NCI-H226 (cell line): Measurements from ENCODE around the gene NVL.
"Not testable (repeated sequence)": the region's sequence is repeated elsewhere in the genome, so short reads cannot be mapped to it uniquely, and the experiment has no call there.

Experiments used
- DNase-seq: peaks from one replicate; pipeline ENCODE4 v3.0.0-alpha.2; 2015

NVL gene

GRCh38 chr1:224333939-224334786 lies 4.2 kb upstream of the NVL start:
- DNase-seq: no peak

DNA sequence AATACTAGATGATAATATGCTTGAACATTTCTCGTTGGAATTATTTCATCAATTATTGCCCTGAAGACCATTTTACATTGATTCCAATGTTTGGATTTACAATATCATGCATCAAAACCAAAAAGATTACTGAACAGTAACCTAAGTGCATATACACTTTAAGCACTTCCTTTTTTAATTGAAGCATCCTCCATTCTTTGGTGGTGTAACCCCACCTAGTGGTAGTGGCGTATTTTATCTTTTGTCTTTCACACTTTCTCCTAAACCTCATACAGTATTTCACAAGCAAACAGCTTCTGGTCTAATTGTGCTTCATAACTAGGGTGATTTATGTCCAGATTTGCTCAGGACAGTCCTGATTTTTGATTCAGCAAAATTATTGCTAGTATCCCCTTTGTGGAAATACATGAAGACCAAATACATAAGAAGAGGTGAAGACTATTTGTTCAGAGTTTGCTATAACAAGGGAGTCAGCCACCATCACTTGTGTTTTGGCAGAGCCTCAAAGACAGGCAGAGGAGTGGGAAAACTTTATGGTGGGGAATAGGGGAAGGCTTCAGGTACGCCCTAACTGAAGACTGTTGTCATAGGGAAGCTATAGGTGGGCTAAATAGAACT lies 3.4 kb upstream of the NVL start:
- peak; percentile 20 for DNase-seq

- DNase-seq: no peak
Measured at GRCh38 chr1:224331824-224332223, 1.9 kb upstream of the NVL start.

- DNase-seq: no peak
Measured at GRCh38 chr1:224331326-224331725, 1.4 kb upstream of the NVL start.

DNA sequence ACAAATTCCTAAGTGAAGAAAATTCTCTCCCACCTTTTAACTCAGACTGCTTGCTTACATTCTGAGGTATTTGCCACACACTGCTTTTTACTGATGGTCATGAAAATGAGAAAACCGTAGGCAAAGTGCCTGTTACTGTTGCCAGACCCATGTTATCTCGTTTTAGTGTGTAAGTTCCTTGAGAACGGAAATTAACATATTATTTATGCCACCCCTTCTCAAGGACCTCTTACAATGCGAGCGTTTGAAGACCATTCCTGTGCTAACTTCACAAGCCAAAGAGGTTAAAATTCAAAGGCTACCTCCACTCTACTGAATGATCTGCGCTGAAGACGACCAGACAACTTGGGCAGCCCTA lies 509 bp downstream of the NVL start:
- no peak for DNase-seq

DNA sequence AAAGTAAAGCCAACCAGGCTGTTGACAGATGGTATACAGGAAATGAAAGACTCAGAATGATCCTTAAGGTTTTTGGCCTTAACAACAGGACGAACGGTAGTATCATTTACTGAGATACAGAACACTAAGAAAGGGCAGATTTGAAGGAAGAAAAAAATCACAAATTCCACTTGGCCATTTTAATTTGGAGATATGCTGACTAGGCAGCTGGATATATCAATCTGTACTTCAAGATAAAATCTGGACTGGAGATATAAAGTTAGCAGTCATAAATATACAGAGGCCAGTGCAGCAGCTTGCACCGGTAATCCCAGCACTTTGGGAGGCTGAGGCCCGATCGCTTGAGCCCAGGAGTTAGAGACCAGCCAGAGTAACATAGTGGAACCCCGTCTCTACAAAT lies 1.3 kb downstream of the NVL start:
- no peak for DNase-seq

DNA sequence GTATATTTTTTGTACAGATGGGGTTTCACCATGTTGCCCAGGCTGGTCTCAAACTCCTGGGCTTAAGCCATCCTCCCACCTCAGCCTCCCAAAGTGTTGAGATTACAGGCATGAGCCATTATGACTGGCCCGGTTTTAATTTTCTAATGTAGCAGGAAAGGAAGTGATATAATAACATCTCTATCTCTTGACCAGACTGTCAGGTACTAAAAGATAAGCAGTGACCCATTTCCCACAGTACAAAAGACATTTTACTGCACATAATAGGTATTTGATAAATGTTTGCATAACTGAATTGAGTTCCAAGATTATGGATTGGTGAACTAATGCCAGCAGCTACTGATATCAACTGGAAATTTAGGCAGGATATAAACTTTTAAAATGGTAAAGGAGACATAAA lies 4.0 kb downstream of the NVL start:
- DNase-seq: peak; percentile 5

GRCh38 chr1:224321706-224322105 lies 8.3 kb downstream of the NVL start:
- no peak for DNase-seq

DNA sequence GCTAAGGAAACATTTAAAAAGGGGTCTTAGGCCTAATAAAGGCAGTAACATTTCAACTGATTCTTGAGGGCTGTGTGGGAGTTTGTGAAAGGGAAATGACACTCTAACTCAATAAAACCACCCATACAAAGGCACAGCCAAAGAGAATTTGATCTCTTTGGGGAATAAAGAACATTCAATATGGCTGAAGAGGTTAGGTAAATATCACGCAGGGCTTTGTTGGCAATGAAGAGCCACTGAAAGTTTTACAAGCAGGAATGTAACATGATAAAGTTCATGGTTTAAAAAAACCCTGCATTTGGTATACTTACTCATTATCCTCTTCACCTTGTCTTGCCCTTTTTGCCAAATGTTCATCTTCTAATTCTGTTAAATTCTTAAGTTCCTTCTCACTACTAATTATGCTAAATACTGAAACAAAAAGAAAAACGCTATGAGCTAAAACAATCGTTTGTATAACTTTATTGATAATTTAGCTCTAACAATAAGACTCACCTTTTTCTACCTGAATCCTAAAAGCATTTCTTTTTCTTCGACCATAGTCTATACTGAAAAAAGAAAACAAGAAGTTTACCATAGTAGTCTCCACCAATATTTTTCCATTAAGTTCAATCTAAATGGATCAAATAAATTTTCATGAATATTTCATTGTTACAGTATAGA lies 12.5 kb downstream of the NVL start:
- no peak for DNase-seq

DNA sequence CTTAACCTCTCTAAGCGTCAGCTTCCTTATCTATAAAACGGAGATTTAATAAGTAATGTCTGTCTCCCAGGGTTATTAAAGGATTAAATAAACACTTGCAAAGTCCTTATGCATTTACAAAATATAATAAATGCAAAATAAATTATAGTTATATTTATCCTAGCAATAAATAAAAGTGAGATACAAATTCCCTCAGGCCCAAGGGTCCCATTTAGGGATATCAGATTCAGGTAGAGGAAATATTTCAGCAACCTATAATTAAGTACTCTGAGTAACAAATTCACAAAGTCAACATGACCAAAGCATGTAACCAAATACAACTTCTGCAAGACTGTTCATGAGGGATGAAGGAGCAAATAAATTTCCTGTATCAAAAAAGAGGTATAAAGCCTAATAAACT lies 17.9 kb downstream of the NVL start:
- DNase-seq: no peak

GRCh38 chr1:224311503-224311902 lies 18.5 kb downstream of the NVL start:
- DNase-seq: not testable (repeated sequence)

DNA sequence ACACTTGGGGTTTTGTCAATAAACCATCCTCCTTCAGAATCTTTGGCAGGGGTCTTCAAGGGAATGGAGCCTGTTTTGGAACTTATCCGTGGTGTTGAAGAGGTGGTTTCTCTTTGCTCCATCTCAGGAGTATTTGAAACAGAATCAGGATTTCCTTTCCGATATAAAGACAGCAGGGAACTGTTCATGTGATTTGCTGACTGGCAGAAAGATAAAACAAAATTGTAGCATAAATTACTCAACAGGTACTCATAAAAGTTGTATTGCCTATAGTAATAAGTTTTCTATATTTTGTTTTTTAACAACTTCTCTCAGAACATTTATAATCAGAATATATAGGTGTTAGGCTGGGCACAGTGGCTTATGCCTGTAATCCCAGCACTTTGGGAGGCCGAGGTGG lies 21.9 kb downstream of the NVL start:
- no peak for DNase-seq

- DNase-seq: no peak
Measured at GRCh38 chr1:224304767-224305166, 25.2 kb downstream of the NVL start.

DNA sequence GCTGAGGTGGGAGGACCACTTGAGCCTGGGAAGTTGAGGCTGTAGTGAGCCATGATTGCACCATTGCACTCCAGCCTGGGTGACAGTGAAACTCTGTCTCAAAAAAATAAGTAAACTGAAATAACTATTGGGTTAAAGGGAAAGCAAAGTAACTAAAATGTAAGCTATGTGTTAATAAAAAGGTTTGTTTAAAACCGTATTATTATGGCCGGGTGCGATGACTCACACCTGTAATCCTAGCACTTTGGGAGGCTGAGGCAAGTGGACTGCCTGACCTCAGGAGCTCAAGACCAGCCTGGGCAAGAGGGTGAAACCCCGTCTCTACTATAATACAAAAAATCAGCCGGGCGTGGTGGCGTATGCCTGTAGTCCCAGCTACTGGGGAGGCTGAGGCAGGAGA lies 27.0 kb downstream of the NVL start:
- DNase-seq: no peak

DNA sequence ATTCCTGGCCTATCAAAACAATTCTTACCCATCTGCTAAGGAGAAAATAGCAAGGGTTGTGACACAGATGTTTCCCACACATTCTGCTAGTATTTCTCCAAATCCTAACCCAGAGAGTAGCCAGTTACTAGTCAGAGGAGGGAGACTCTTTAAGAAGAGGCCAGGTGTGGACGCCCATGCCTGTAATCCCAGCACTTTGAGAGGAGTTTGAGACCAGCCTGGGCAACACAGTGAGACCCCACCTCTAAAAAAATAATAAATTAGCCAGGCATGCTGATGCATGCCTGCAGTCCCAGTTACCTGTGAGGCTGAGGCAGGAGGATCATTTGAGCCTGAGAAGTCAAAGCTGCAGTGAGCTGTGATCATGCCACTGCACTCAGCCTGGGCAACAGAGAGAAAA lies 28.6 kb downstream of the NVL start:
- no peak for DNase-seq

GRCh38 chr1:224300346-224300745 lies 29.6 kb downstream of the NVL start:
- DNase-seq: peak; percentile 42

DNA sequence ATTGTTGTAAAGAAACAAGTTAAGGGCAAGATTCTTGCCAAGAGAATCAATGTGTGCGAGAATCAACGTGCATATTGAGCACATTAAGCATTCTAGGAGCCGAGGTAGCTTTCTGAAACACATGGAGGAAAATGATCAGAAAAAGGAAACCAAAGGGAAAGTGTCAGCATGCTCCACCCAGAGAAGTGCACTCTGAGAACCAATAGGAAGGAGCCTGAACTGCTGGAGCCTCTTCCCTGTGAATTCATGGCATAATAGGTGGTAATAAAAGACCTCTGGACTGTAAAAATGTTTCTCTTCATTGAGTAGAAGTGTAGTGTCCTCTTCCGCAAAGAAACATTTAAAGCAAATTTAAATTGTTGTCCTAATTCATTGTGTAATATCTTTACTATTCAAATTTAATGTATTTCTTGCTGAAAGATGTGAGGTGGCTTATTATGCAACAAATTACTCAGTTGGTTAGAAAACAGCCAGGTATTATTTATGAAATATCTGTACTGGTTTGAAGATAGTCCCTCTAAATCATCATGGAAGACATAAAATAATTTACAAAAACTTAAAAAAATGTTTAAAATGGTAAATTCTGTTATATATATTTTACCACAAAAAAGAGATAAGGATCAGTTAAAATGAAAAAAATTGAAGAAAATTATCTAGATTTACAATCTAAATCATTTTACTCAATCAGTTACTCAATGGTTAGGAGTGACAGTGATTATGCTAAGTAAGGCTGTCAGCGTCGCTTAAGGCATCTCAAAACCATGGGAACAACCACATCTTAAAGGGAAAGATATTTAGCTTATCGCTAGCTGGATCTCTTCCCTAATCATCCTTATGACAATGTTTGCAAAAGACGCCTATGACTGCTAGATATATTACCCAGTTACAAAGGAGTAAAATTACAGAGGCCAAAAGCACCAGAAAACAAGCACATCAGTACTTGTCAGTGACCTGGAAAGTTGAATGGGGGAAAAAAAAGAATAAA lies 31.3 kb downstream of the NVL start:
- no peak for DNase-seq

- DNase-seq: no peak
Measured at GRCh38 chr1:224294775-224295174, 35.2 kb downstream of the NVL start.

GRCh38 chr1:224292419-224292818 lies 37.6 kb downstream of the NVL start:
- DNase-seq: no peak

DNA sequence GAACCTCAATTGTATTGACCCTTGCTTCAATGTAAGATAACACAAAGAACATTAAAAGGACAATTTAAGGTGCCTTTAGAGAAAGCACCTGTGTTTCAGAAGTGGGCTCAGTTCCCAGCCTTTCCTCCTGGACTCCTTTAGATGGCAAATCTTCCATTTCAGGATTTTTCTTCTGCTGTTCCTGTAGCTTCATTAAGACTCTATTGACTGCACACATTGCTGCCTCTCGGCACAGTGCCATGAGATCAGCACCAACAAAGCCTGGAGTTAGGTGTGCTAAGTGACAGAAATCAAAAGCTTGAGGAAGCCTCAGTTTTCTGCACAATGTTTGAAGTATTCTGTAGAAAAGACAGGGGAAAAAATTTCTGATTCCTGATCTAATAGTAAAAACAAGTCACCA lies 40.6 kb downstream of the NVL start:
- no peak for DNase-seq

DNA sequence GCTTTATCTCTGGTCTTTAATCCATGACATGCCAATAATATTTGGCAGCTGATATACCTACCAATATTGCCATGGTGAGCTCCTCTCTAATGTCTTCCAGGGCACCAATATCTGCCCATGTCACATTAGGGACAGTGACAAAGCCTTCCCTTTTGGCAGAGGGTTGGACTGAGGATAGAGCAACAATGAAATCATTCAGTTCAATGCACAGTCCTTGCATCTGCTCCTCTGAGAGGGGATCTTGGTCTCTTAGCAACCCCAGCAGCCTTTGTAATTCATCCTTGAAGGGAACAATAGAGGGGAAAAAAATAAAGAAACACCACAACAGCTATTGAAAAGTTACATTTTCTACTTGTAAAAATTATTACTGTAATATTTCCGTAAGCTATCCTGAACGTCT lies 42.3 kb downstream of the NVL start:
- no peak for DNase-seq

- DNase-seq: no peak
Measured at GRCh38 chr1:224282140-224282539, 47.8 kb downstream of the NVL start.
